Measurements from ENCODE around the gene ATP2B2. TPM values are rescaled to one million over a fixed set of nuclear protein-coding genes. Genes with fewer than 3 reads are reported as not detected.

Gene ATP2B2
- total RNA-seq, 4 donors from 2014 or later = 0.31 to 2.9 (median 1.8) TPM

GRCh38 chr3:10357592-10358308 is 147.6 kb downstream of the ATP2B2 start:
- ATAC-seq (peak in 1 of 2 donors; percentile 44), DNase-seq (no peak)
- Histone ChIP-seq H3K27me3 (no peaks in the 10 kb centered on the region), H3K9me3 (no peaks in the 10 kb centered on the region), H3K4me1 (peaks cover 0 to 4% of the 10 kb centered on the region in 2 donors), H3K27ac (peak overlapping the region in 1 of 4 donors; percentile 13), H3K36me3 (no peaks in the 10 kb centered on the region), H3K4me3 (no peak overlapping the region)
- no peak for TF ChIP-seq POLR2A (IDR thresholded peaks at IDR 0.05)
- TF ChIP-seq CTCF (IDR thresholded peaks at IDR 0.05 in 4 of 5, conservative IDR thresholded peaks at IDR 0.05 in 1 of 5) = no peak
- in situ Hi-C loops (cut with MboI; ENCODE audit: low sequenced_read_pairs in 4 of 4) (loop anchor here (10.0 to 25.0 kb wide), 2 partner anchors 377 to 380 kb away; no protein-coding TSS in a partner anchor), intact Hi-C loops (cut with DNase I; ENCODE audit: low total_unique reads) (no loop called here)

GRCh38 chr3:10357095-10357494 is 148.3 kb downstream of the ATP2B2 start:
- no peak overlapping the region for H3K27ac ChIP-seq
- in situ Hi-C loops (cut with MboI; ENCODE audit: low sequenced_read_pairs in 4 of 4) = loop anchor here (10.0 to 25.0 kb wide), 2 partner anchors 378 to 380 kb away; no protein-coding TSS in a partner anchor
- no peaks in the 10 kb centered on the region for H3K9me3 ChIP-seq
- DNase-seq (no peak), ATAC-seq (no peak)
- no peak overlapping the region for H3K4me3 ChIP-seq
- no peak for TF ChIP-seq POLR2A (IDR thresholded peaks at IDR 0.05)
- no peak for TF ChIP-seq CTCF (IDR thresholded peaks at IDR 0.05 in 4 of 5, conservative IDR thresholded peaks at IDR 0.05 in 1 of 5)
- intact Hi-C loops (cut with DNase I; ENCODE audit: low total_unique reads) = no loop called here
- H3K36me3 ChIP-seq = no peaks in the 10 kb centered on the region
- H3K4me1 ChIP-seq = peaks cover 0 to 4% of the 10 kb centered on the region in 2 donors
- H3K27me3 ChIP-seq = no peaks in the 10 kb centered on the region

- DNase-seq (no peak), ATAC-seq (no peak)
- H3K4me3 ChIP-seq = no peak overlapping the region
- H3K9me3 ChIP-seq = no peaks in the 10 kb centered on the region
- no peak for TF ChIP-seq CTCF (IDR thresholded peaks at IDR 0.05 in 4 of 5, conservative IDR thresholded peaks at IDR 0.05 in 1 of 5)
- TF ChIP-seq POLR2A (IDR thresholded peaks at IDR 0.05) = no peak
- intact Hi-C loops (cut with DNase I; ENCODE audit: low total_unique reads) = no loop called here
- no peak overlapping the region for H3K27ac ChIP-seq
- peaks cover 0 to 2% of the 10 kb centered on the region in 2 donors for H3K4me1 ChIP-seq
- in situ Hi-C loops (cut with MboI; ENCODE audit: low sequenced_read_pairs in 4 of 4) = loop anchor here (10.0 to 25.0 kb wide), 2 partner anchors 378 to 381 kb away; no protein-coding TSS in a partner anchor
- no peaks in the 10 kb centered on the region for H3K27me3 ChIP-seq
- no peaks in the 10 kb centered on the region for H3K36me3 ChIP-seq
Observed at GRCh38 chr3:10356461-10356981, 148.9 kb downstream of the ATP2B2 start.

GRCh38 chr3:10354361-10355015 is 150.9 kb downstream of the ATP2B2 start:
- H3K27ac ChIP-seq = no peak overlapping the region
- TF ChIP-seq CTCF (IDR thresholded peaks at IDR 0.05 in 4 of 5, conservative IDR thresholded peaks at IDR 0.05 in 1 of 5) (no peak), POLR2A (IDR thresholded peaks at IDR 0.05) (no peak)
- no peaks in the 10 kb centered on the region for H3K9me3 ChIP-seq
- no peak for ATAC-seq
- intact Hi-C loops (cut with DNase I; ENCODE audit: low total_unique reads) = no loop called here
- H3K4me1 ChIP-seq = no peaks in the 10 kb centered on the region
- no peak for DNase-seq
- H3K27me3 ChIP-seq = no peaks in the 10 kb centered on the region
- in situ Hi-C loops (cut with MboI; ENCODE audit: low sequenced_read_pairs in 4 of 4) = loop anchor here (10.0 to 25.0 kb wide), 2 partner anchors 380 to 383 kb away; no protein-coding TSS in a partner anchor
- H3K4me3 ChIP-seq = no peak overlapping the region
- no peaks in the 10 kb centered on the region for H3K36me3 ChIP-seq
